CD4-positive, alpha-beta T cell treated with Interferon gamma for 1 hour (primary cell): ENCODE measurements around the gene CHCHD1.
A peak's percentile ranks its signal among the peaks of the same experiment; 100 is the strongest.
"Not testable (repeated sequence)": the region's sequence is repeated elsewhere in the genome, so short reads cannot be mapped to it uniquely, and the experiment has no call there.

ENCODE experiments used
- DNase-seq: peaks from one replicate; pipeline ENCODE4 v3.0.0-alpha.2; 2020

The CHCHD1 gene

GRCh38 chr10:73769396-73769795, 12.5 kb upstream of the CHCHD1 start:
- no peak for DNase-seq

GRCh38 chr10:73771722-73772280, 10.0 kb upstream of the CHCHD1 start:
- DNase-seq = peak; percentile 81

- peak; percentile 86 for DNase-seq
These were observed 9.3 kb upstream of the CHCHD1 start for GRCh38 chr10:73772281-73773151.

- no peak for DNase-seq
These were observed 8.5 kb upstream of the CHCHD1 start for GRCh38 chr10:73773152-73773879.

- peak; percentile 46 for DNase-seq
These were observed 7.2 kb upstream of the CHCHD1 start for GRCh38 chr10:73774637-73775036.

- no peak for DNase-seq
These were observed 2.8 kb upstream of the CHCHD1 start for GRCh38 chr10:73779018-73779417.

- no peak for DNase-seq
These were observed 2.2 kb upstream of the CHCHD1 start for GRCh38 chr10:73779539-73780197.

- DNase-seq = no peak
These were observed 1.5 kb upstream of the CHCHD1 start for GRCh38 chr10:73780301-73780700.

- no peak for DNase-seq
These were observed 882 bp upstream of the CHCHD1 start for GRCh38 chr10:73780966-73781365.

- no peak for DNase-seq
These were observed 335 bp upstream of the CHCHD1 start for GRCh38 chr10:73781548-73781878.

GRCh38 chr10:73782749-73783085, 869 bp downstream of the CHCHD1 start:
- no peak for DNase-seq

GRCh38 chr10:73785211-73785720, 3.4 kb downstream of the CHCHD1 start, which contains the start of gene ZSWIM8:
Gene ZSWIM8, plus strand, starts transcription at chr10:73785606. Its CDS starts 273 bp downstream, at chr10:73785879.
- DNase-seq = peak; percentile 87

- peak; percentile 39 for DNase-seq
These were observed 4.1 kb downstream of the CHCHD1 start for GRCh38 chr10:73785721-73786511.

GRCh38 chr10:73786512-73786885, 4.7 kb downstream of the CHCHD1 start:
- no peak for DNase-seq

- not testable (repeated sequence) for DNase-seq
These were observed 5.4 kb downstream of the CHCHD1 start for GRCh38 chr10:73787031-73787800.

- no peak for DNase-seq
These were observed 7.2 kb downstream of the CHCHD1 start for GRCh38 chr10:73788864-73789658.

GRCh38 chr10:73789659-73790055, 7.8 kb downstream of the CHCHD1 start:
- DNase-seq = no peak

GRCh38 chr10:73790886-73791625, 9.2 kb downstream of the CHCHD1 start:
- DNase-seq = no peak

GRCh38 chr10:73791871-73792400, 10.1 kb downstream of the CHCHD1 start:
- no peak for DNase-seq

- DNase-seq = no peak
These were observed 11.6 kb downstream of the CHCHD1 start for GRCh38 chr10:73793456-73793855.
